Transverse colon (tissue), 4 donors: ENCODE results near the gene CIAO3. TPM values are rescaled to one million over a fixed set of nuclear protein-coding genes. Genes with fewer than 3 reads are reported as not detected.

Source experiments
- DNase-seq: peaks from one replicate; pipeline ENCODE4 v3.0.0-alpha.2; 2019
- H3K27ac ChIP-seq, 4 donors: fragments of 200-600 bp; sonication (generic); 2 replicates each; pipeline ENCODE4 v1.5.1; 2016 to 2018; ENCODE audit warnings: inconsistent platforms in 4 of 4
- H3K27me3 ChIP-seq: fragments of 200-600 bp; sonication (generic); 2 replicates; pipeline ENCODE4 v1.5.1; 2017; ENCODE audit warnings: inconsistent platforms
- H3K36me3 ChIP-seq, 4 donors: fragments of 200-600 bp; sonication (generic); 2 replicates each; pipeline ENCODE4 v1.5.1; 2017 to 2019; ENCODE audit warnings: inconsistent platforms in 4 of 4
- H3K4me1 ChIP-seq, 4 donors: fragments of 200-600 bp; sonication (generic); 2 replicates each; pipeline ENCODE4 v1.5.1; 2017 to 2020; ENCODE audit warnings: inconsistent platforms in 4 of 4
- H3K4me3 ChIP-seq, 4 donors: fragments of 200-600 bp; sonication (generic); 1 replicate in 1 of 4; 2 replicates in 3 of 4; pipeline versions ENCODE4 v1.5.1 to v1.6.1; 2017 to 2019; ENCODE audit warnings: inconsistent platforms in 4 of 4
- H3K9me3 ChIP-seq, 2 donors: fragments of 200-600 bp; sonication (generic); 2 replicates each; pipeline ENCODE4 v1.5.1; 2017 to 2019; ENCODE audit warnings: inconsistent platforms in 2 of 2
- EP300 ChIP-seq: sonication (generic); formaldehyde crosslinking; IDR thresholded peaks from one replicate; pipeline ENCODE4 v1.6.1; 2017; ENCODE audit warnings: antibody characterized with exemption, low read depth
- POLR2A ChIP-seq: fragments of 450-650 bp; IDR thresholded peaks from one replicate; pipeline ENCODE4 v1.6.1; 2016; ENCODE audit warnings: antibody characterized with exemption, mild to moderate bottlenecking, moderate library complexity
- POLR2AphosphoS5 ChIP-seq, 3 donors: sonication (generic); formaldehyde crosslinking; IDR thresholded peaks; one replicate each; pipeline ENCODE4 v1.6.1; 2016; ENCODE audit warnings: antibody characterized with exemption in 3 of 3
- WGBS, 2 donors: methylation state at CpG; one replicate each; pipeline ENCODE4 v1.1.5; 2018; ENCODE audit warnings: low coverage in 1 of 2; 5-methylcytosine and 5-hydroxymethylcytosine counted together
- in situ Hi-C, 4 donors: fragments of 200-750 bp; cut with MboI; loops; one replicate each; pipeline versions ENCODE4 v1.15.0 to v1.15.1; 2017; ENCODE audit warnings: low sequenced_read_pairs in 3 of 4, low pct_ligation_motif_present in 1 of 4, low pct_unique_long_range_greater_than_20kb in 1 of 4
- intact Hi-C: fragments of 100-400 bp; cut with DNase I; formaldehyde crosslinking; loops from one replicate; pipeline ENCODE4 v1.15.1; 2023; ENCODE audit warnings: low total_unique reads
- total RNA-seq, 4 donors: library from RNA; depleted of rRNA; stranded (reverse); fragments of >200 nt; gene quantifications; one replicate each; pipeline ENCODE4 v1.1.0, GENCODE V29; 2016
- TF ChIP-seq, protein P1 (sequence below), 5 experiments: fragments of 200-600 bp in 3 of 5; fragments of 450-650 bp in 2 of 5; sonication (generic) in 3 of 5; IDR thresholded peaks; 1 replicate in 2 of 5; 2 replicates in 3 of 5; pipeline ENCODE4 v1.5.1; 2016 to 2017; ENCODE audit warnings: antibody characterized with exemption in 5 of 5, inconsistent platforms in 3 of 5, mild to moderate bottlenecking in 2 of 5, moderate library complexity in 1 of 5

CIAO3 gene
- 100 to 1,000 TPM in 2 of 4 donors, 10 to 100 TPM in 2; 59.1 to 346 (median 102) TPM for total RNA-seq

DNA sequence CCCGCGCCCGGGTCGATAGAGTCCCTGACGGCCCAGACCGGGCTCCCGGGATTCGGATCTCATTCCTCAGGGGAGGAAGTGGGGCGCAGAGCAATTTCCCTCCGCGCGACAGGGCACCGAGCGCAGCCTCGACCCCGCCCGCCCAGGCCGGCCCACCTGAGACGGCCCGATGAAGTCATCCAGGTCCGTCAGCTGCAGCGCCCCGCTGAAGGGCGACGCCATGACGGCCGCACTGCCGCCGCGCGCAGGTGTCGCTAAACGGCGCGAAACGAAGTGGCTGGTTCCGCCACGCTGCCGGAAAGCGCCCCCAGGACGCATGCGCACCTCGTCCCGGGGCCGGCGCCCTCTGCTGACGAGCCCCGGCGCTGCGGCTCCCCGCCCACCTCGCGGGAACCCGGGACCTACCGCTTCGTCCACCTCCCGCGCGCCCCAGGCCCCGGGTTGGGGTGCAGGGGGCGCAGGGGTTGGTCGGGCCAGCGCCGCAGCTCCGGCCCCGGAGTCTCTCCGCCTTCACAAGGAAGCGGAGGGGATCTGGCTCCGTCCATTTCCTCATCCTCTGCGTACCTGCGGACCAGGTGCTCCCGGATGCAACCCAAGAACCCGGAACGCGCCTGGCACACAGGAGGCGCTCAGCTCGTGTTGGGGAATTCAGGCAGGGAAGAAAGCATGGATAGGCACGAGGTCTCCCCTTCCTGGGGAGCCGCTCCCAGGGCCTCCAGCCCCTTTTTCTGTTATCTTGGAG, at the start of gene CIAO3:
Gene CIAO3 (minus strand): TSS at position 234 of the 742 bp plus-strand sequence. CDS start 12 bp downstream, at position 222.
- H3K9me3 ChIP-seq: no peaks in the 10 kb centered on the region
- peak within 1 kb of the TSS; percentile 75 to 87 (median 81) for H3K27ac ChIP-seq
- H3K4me3 ChIP-seq: peak within 1 kb of the TSS; percentile 78 to 86 (median 84)
- 2% methylated on average over 61 of the region's 79 CpGs; no CpG with 5 or more reads in 1 of the 2 donors for WGBS, 2 donors
- DNase-seq: peak; percentile 91
- TF ChIP-seq EP300 (no peak), POLR2A (peak; percentile 83), POLR2AphosphoS5 (IDR thresholded peaks at IDR 0.05) (peak; percentile 95 to 99 (median 99))
- TF ChIP-seq, protein P1, sequence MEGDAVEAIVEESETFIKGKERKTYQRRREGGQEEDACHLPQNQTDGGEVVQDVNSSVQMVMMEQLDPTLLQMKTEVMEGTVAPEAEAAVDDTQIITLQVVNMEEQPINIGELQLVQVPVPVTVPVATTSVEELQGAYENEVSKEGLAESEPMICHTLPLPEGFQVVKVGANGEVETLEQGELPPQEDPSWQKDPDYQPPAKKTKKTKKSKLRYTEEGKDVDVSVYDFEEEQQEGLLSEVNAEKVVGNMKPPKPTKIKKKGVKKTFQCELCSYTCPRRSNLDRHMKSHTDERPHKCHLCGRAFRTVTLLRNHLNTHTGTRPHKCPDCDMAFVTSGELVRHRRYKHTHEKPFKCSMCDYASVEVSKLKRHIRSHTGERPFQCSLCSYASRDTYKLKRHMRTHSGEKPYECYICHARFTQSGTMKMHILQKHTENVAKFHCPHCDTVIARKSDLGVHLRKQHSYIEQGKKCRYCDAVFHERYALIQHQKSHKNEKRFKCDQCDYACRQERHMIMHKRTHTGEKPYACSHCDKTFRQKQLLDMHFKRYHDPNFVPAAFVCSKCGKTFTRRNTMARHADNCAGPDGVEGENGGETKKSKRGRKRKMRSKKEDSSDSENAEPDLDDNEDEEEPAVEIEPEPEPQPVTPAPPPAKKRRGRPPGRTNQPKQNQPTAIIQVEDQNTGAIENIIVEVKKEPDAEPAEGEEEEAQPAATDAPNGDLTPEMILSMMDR (IDR thresholded peaks at IDR 0.05): peak; percentile 79 to 99 (median 97)
- peaks cover 7 to 20% (median 14%) of the 10 kb centered on the region in 4 donors for H3K4me1 ChIP-seq
- in situ Hi-C loops (no loop called here), intact Hi-C loops (loop anchor here (2.0 kb wide), 1 partner anchor 28 kb away; no protein-coding TSS in a partner anchor)
- peaks cover 3% of the 10 kb centered on the region for H3K27me3 ChIP-seq
- H3K36me3 ChIP-seq: no peaks in the 10 kb centered on the region

DNA sequence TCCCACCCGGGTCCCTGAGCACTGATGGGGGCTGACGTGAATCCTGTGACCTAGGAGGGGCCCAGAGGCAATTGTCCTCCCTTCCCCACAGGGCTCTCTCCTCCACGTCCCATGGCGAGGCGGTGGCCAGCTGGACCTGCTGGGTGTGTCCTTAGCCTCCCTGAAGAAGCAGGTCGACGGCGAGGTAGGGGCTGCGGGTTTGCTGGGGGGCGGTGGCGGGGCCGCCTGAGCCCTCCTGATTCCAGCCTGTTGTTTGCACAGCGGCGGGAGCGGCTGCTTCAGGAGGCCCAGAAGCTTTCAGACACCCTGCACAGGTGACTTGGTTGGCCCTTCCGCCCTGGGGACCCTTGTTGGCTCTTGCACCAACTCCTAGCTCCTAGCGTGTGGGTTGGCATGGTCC, 49.3 kb upstream of the CIAO3 start:
- intact Hi-C loops: no loop called here
- Histone ChIP-seq H3K4me3 (no peak overlapping the region), H3K36me3 (no peaks in the 10 kb centered on the region), H3K4me1 (peaks cover 14 to 22% (median 18%) of the 10 kb centered on the region in 4 donors), H3K27ac (no peak overlapping the region), H3K27me3 (no peaks in the 10 kb centered on the region), H3K9me3 (no peaks in the 10 kb centered on the region)
- DNase-seq: no peak
- in situ Hi-C loops: no loop called here
- 97% methylated on average over 14 of the region's 17 CpGs; no CpG with 5 or more reads in 1 of the 2 donors for WGBS, 2 donors
- TF ChIP-seq EP300 (no peak), POLR2A (no peak), POLR2AphosphoS5 (IDR thresholded peaks at IDR 0.05) (no peak)
- TF ChIP-seq, protein P1 (IDR thresholded peaks at IDR 0.05): no peak

DNA sequence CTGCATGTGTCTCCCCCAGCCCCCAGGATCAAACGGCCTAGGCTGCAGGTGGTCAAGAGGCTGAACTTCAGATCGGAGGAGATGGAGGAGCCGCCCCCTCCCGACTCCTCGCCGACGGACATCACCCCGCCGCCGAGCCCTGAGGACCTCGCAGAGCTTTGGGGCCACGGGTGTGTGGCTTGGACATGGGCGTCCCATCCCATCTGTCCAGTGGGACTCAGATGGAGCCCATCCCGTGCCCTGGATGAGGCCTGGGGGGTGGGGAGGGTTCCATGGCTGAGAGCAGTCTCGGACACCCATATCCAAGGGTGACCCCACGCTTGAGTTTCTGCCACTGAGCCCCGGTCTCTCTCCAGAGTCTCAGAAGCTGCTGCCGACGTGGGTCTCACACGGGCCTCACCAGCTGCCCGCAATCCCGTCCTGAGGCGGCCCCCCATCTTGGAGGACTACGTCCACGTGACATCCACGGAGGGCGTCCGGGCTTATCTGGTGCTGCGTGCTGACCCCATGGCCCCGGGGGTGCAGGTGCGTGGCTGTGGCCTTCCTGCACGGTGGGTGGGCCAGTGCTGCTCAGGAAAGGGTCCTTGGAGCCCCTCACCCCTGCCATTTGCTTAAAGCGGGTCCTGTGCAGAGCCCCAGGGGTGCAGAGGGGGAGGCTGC, 48.5 kb upstream of the CIAO3 start:
- in situ Hi-C loops: loop anchor here in 2 of 4 donors (5.0 to 10.0 kb wide), 2 partner anchors 75 to 77 kb away; partner anchors contain the start of gene METRN (in 1 of the 2)
- Histone ChIP-seq H3K27ac (no peak overlapping the region), H3K4me1 (peaks cover 14 to 22% (median 18%) of the 10 kb centered on the region in 4 donors), H3K4me3 (peak overlapping the region in 3 of 4 donors; percentile 75 to 99 (median 83)), H3K9me3 (no peaks in the 10 kb centered on the region), H3K36me3 (no peaks in the 10 kb centered on the region), H3K27me3 (no peaks in the 10 kb centered on the region)
- DNase-seq: no peak
- 77% methylated on average over 32 of the region's 33 CpGs; no CpG with 5 or more reads in 1 of the 2 donors for WGBS, 2 donors
- TF ChIP-seq EP300 (no peak), POLR2AphosphoS5 (IDR thresholded peaks at IDR 0.05) (no peak), POLR2A (no peak)
- TF ChIP-seq, protein P1 (IDR thresholded peaks at IDR 0.05): no peak
- intact Hi-C loops: loop anchor here (5.0 kb wide), 1 partner anchor 77 kb away; no protein-coding TSS in a partner anchor
